Trophoblast cell (in vitro differentiated cells and primary cell): ENCODE measurements around the gene ADGRG4.

Experiments
- DNase-seq, 2 donors: peaks; one replicate each; pipeline ENCODE4 v3.0.0-alpha.2; 2016
- H2AFZ ChIP-seq: 2 replicates; pipeline ENCODE4 v1.6.1; 2013; ENCODE audit warnings: low read length, moderate library complexity, mild to moderate bottlenecking; ENCODE audit not compliant: insufficient read depth, poor library complexity
- H2AK5ac ChIP-seq: 2 replicates; pipeline ENCODE4 v1.6.1; 2013; ENCODE audit warnings: mild to moderate bottlenecking, low read length
- H2BK120ac ChIP-seq: 2 replicates; pipeline ENCODE4 v1.6.1; 2013; ENCODE audit warnings: low read length, mild to moderate bottlenecking, moderate library complexity; ENCODE audit not compliant: insufficient read depth, poor library complexity
- H2BK12ac ChIP-seq: 2 replicates; pipeline ENCODE4 v1.6.1; 2013; ENCODE audit warnings: mild to moderate bottlenecking, low read length, moderate library complexity
- H2BK5ac ChIP-seq: 2 replicates; pipeline ENCODE4 v1.6.1; 2013; ENCODE audit warnings: low read length, low read depth, moderate library complexity, mild to moderate bottlenecking; ENCODE audit not compliant: poor library complexity
- H3K14ac ChIP-seq: 2 replicates; pipeline ENCODE4 v1.6.1; 2013; ENCODE audit warnings: mild to moderate bottlenecking, low read length
- H3K18ac ChIP-seq: 2 replicates; pipeline ENCODE4 v1.6.1; 2013; ENCODE audit warnings: mild to moderate bottlenecking, low read length
- H3K23ac ChIP-seq: 2 replicates; pipeline ENCODE4 v1.6.1; 2013; ENCODE audit warnings: low read length
- H3K27ac ChIP-seq: 2 replicates; pipeline ENCODE4 v1.5.1; 2013; ENCODE audit warnings: low read depth, mild to moderate bottlenecking, inconsistent platforms, low read length, moderate library complexity
- H3K27me3 ChIP-seq: 2 replicates; pipeline ENCODE4 v1.6.1; 2013; ENCODE audit warnings: inconsistent platforms, mild to moderate bottlenecking, low read length, moderate library complexity; ENCODE audit not compliant: insufficient read depth
- H3K36me3 ChIP-seq, 2 experiments: 1 replicate in 1 of 2; 2 replicates in 1 of 2; pipeline ENCODE4 v1.6.1; 2013; ENCODE audit warnings: low read length in 2 of 2, mild to moderate bottlenecking in 2 of 2, moderate library complexity in 1 of 2; ENCODE audit not compliant: insufficient read depth in 2 of 2, control insufficient read depth in 1 of 2
- H3K4ac ChIP-seq: 2 replicates; pipeline ENCODE4 v1.6.1; 2013; ENCODE audit warnings: low read depth, mild to moderate bottlenecking, low read length, moderate library complexity
- H3K4me1 ChIP-seq, 2 experiments: 1 replicate in 1 of 2; 2 replicates in 1 of 2; pipeline ENCODE4 v1.6.1; 2013; ENCODE audit warnings: low read length in 2 of 2, mild to moderate bottlenecking in 2 of 2, moderate library complexity in 1 of 2; ENCODE audit not compliant: insufficient read depth in 2 of 2, control insufficient read depth in 1 of 2
- H3K4me2 ChIP-seq: 2 replicates; pipeline ENCODE4 v1.6.1; 2013; ENCODE audit warnings: inconsistent platforms, mild to moderate bottlenecking, low read length, moderate library complexity
- H3K4me3 ChIP-seq: 2 replicates; pipeline ENCODE4 v1.5.1; 2013; ENCODE audit warnings: mild to moderate bottlenecking, low read depth, low read length, inconsistent platforms
- H3K79me1 ChIP-seq: one replicate; pipeline ENCODE4 v1.6.1; 2013; ENCODE audit warnings: low read length
- H3K79me2 ChIP-seq: 2 replicates; pipeline ENCODE4 v1.6.1; 2013; ENCODE audit warnings: low read length, mild to moderate bottlenecking; ENCODE audit not compliant: control insufficient read depth, insufficient read depth, poor library complexity
- H3K9ac ChIP-seq: 2 replicates; pipeline ENCODE4 v1.6.1; 2013; ENCODE audit warnings: mild to moderate bottlenecking, low read length
- H3K9me3 ChIP-seq: 2 replicates; pipeline ENCODE4 v1.6.1; 2013; ENCODE audit warnings: low read depth, mild to moderate bottlenecking, control low read depth, inconsistent platforms, low read length; ENCODE audit not compliant: insufficient read depth
- H4K12ac ChIP-seq: 2 replicates; pipeline ENCODE4 v1.6.1; 2013; ENCODE audit warnings: low read depth, mild to moderate bottlenecking, low read length, moderate library complexity
- H4K8ac ChIP-seq: 2 replicates; pipeline ENCODE4 v1.6.1; 2013; ENCODE audit warnings: low read depth, mild to moderate bottlenecking, low read length, moderate library complexity
- H4K91ac ChIP-seq: one replicate; pipeline ENCODE4 v1.6.1; 2013; ENCODE audit warnings: low read depth, mild to moderate bottlenecking, low read length, moderate library complexity
- WGBS: extraction: QIAGEN DNeasy Blood & Tissue Kit; methylation state at CpG from one replicate; pipeline ENCODE4 v1.1.7; 2013; ENCODE audit warnings: missing lambda C conversion rate; ENCODE audit not compliant: insufficient read length, insufficient coverage; ENCODE audit errors: extremely low coverage; 5-methylcytosine and 5-hydroxymethylcytosine counted together

The ADGRG4 gene

GRCh38 chrX:136376713-136377112 is 76.0 kb downstream of the ADGRG4 start:
- Histone ChIP-seq H3K4ac (no peak overlapping the region), H4K91ac (no peak overlapping the region), H3K4me3 (no peak overlapping the region), H3K9me3 (no peaks in the 10 kb centered on the region), H2AFZ (no peak overlapping the region), H3K4me1 (no peaks in the 10 kb centered on the region), H2BK12ac (no peak overlapping the region), H3K79me2 (no peaks in the 10 kb centered on the region), H2BK120ac (no peak overlapping the region), H4K12ac (no peak overlapping the region), H4K8ac (no peak overlapping the region), H3K14ac (no peak overlapping the region), H3K18ac (no peak overlapping the region), H3K9ac (no peak overlapping the region), H3K36me3 (no peaks in the 10 kb centered on the region), H2BK5ac (no peak overlapping the region), H3K27me3 (no peaks in the 10 kb centered on the region), H3K4me2 (no peak overlapping the region), H3K79me1 (no peaks in the 10 kb centered on the region), H2AK5ac (no peak overlapping the region), H3K23ac (no peak overlapping the region), H3K27ac (no peak overlapping the region)
- DNase-seq = no peak
- no CpG with 5 or more reads among the region's 5 CpGs for WGBS

- Histone ChIP-seq H4K12ac (no peak overlapping the region), H3K79me2 (no peaks in the 10 kb centered on the region), H4K8ac (no peak overlapping the region), H3K27ac (no peak overlapping the region), H3K14ac (no peak overlapping the region), H3K4me1 (no peaks in the 10 kb centered on the region), H3K36me3 (no peaks in the 10 kb centered on the region), H4K91ac (no peak overlapping the region), H2BK12ac (no peak overlapping the region), H3K9me3 (no peaks in the 10 kb centered on the region), H3K18ac (no peak overlapping the region), H3K79me1 (no peaks in the 10 kb centered on the region), H3K4me2 (no peak overlapping the region), H2AFZ (no peak overlapping the region), H2BK5ac (no peak overlapping the region), H2AK5ac (no peak overlapping the region), H2BK120ac (no peak overlapping the region), H3K4ac (no peak overlapping the region), H3K23ac (no peak overlapping the region), H3K9ac (no peak overlapping the region), H3K27me3 (no peaks in the 10 kb centered on the region), H3K4me3 (no peak overlapping the region)
- no CpG with 5 or more reads among the region's 1 CpG for WGBS
- no peak for DNase-seq
Observed at GRCh38 chrX:136380010-136380769, 79.4 kb downstream of the ADGRG4 start.

- Histone ChIP-seq H2AK5ac (no peak overlapping the region), H3K9ac (no peak overlapping the region), H4K12ac (no peak overlapping the region)
Observed at GRCh38 chrX:136386173-136386572, 85.4 kb downstream of the ADGRG4 start.

GRCh38 chrX:136386826-136387225 is 86.1 kb downstream of the ADGRG4 start:
- Histone ChIP-seq H3K23ac (no peak overlapping the region), H3K9ac (no peak overlapping the region), H3K18ac (no peak overlapping the region), H4K8ac (no peak overlapping the region), H3K36me3 (no peaks in the 10 kb centered on the region), H3K27ac (no peak overlapping the region), H3K9me3 (no peaks in the 10 kb centered on the region), H2BK5ac (no peak overlapping the region), H3K79me1 (no peaks in the 10 kb centered on the region), H3K4me2 (no peak overlapping the region), H4K12ac (no peak overlapping the region), H2AFZ (no peak overlapping the region), H3K4me3 (no peak overlapping the region), H3K79me2 (no peaks in the 10 kb centered on the region), H2BK120ac (no peak overlapping the region), H2BK12ac (no peak overlapping the region), H2AK5ac (no peak overlapping the region), H4K91ac (no peak overlapping the region), H3K4me1 (peaks cover 0 to 3% of the 10 kb centered on the region in 2 experiments), H3K4ac (no peak overlapping the region), H3K27me3 (no peaks in the 10 kb centered on the region), H3K14ac (no peak overlapping the region)
- DNase-seq = no peak
- WGBS = no CpG with 5 or more reads among the region's 2 CpGs

More at GRCh38 chrX:136386173-136386572, 85.4 kb downstream of the ADGRG4 start:
- Histone ChIP-seq H3K4me3 (no peak overlapping the region), H3K79me2 (no peaks in the 10 kb centered on the region), H3K27ac (no peak overlapping the region), H3K4me2 (no peak overlapping the region), H2BK5ac (no peak overlapping the region), H3K4me1 (peaks cover 0 to 3% of the 10 kb centered on the region in 2 experiments), H3K23ac (no peak overlapping the region), H3K18ac (no peak overlapping the region), H3K79me1 (no peaks in the 10 kb centered on the region), H4K91ac (no peak overlapping the region), H3K27me3 (no peaks in the 10 kb centered on the region), H2BK12ac (no peak overlapping the region), H3K9me3 (no peaks in the 10 kb centered on the region), H3K4ac (no peak overlapping the region), H3K36me3 (no peaks in the 10 kb centered on the region), H2AFZ (no peak overlapping the region), H2BK120ac (no peak overlapping the region), H3K14ac (no peak overlapping the region), H4K8ac (no peak overlapping the region)
- DNase-seq = no peak
- no CpG with 5 or more reads among the region's 1 CpG for WGBS
